ENCODE data around the gene GALNS.

GALNS gene

GRCh38 chr16:88769617-88770460 lies 86.9 kb downstream of the GALNS start:
- peak overlapping the region; percentile 37 for H3K9ac ChIP-seq (ENCODE audit: low read depth, low read length)
- H3K4me3 ChIP-seq (ENCODE audit: low read depth, low read length) = peak overlapping the region; percentile 16
- H3K9me3 ChIP-seq (ENCODE audit: control insufficient read depth, insufficient read depth, low read length) = no peaks in the 10 kb centered on the region
- H3K36me3 ChIP-seq (ENCODE audit: control insufficient read depth, insufficient read depth, low read length) = peaks cover 3% of the 10 kb centered on the region
- H3K4me1 ChIP-seq (ENCODE audit: control insufficient read depth, insufficient read depth, low read length) = peaks cover 3% of the 10 kb centered on the region
- no peaks in the 10 kb centered on the region for H3K27me3 ChIP-seq (ENCODE audit: control insufficient read depth, insufficient read depth, low read length)

- Histone ChIP-seq H3K9ac (ENCODE audit: low read depth, low read length) (no peak overlapping the region), H3K36me3 (ENCODE audit: control insufficient read depth, insufficient read depth, low read length) (peaks cover 3% of the 10 kb centered on the region), H3K27me3 (ENCODE audit: control insufficient read depth, insufficient read depth, low read length) (no peaks in the 10 kb centered on the region), H3K4me1 (ENCODE audit: control insufficient read depth, insufficient read depth, low read length) (peaks cover 6% of the 10 kb centered on the region), H3K4me3 (ENCODE audit: low read depth, low read length) (no peak overlapping the region), H3K9me3 (ENCODE audit: control insufficient read depth, insufficient read depth, low read length) (no peaks in the 10 kb centered on the region)
Measured at GRCh38 chr16:88768071-88768783, 88.5 kb downstream of the GALNS start.

- Histone ChIP-seq H3K27me3 (ENCODE audit: control insufficient read depth, insufficient read depth, low read length) (no peaks in the 10 kb centered on the region), H3K36me3 (ENCODE audit: control insufficient read depth, insufficient read depth, low read length) (peaks cover 3% of the 10 kb centered on the region)
Measured at GRCh38 chr16:88767546-88768070, 89.1 kb downstream of the GALNS start.

GRCh38 chr16:88766975-88767374 lies 89.8 kb downstream of the GALNS start:
- peaks cover 6% of the 10 kb centered on the region for H3K4me1 ChIP-seq (ENCODE audit: control insufficient read depth, insufficient read depth, low read length)
- no peaks in the 10 kb centered on the region for H3K27me3 ChIP-seq (ENCODE audit: control insufficient read depth, insufficient read depth, low read length)
- no peak overlapping the region for H3K9ac ChIP-seq (ENCODE audit: low read depth, low read length)
- no peaks in the 10 kb centered on the region for H3K9me3 ChIP-seq (ENCODE audit: control insufficient read depth, insufficient read depth, low read length)
- peaks cover 3% of the 10 kb centered on the region for H3K36me3 ChIP-seq (ENCODE audit: control insufficient read depth, insufficient read depth, low read length)
- no peak overlapping the region for H3K4me3 ChIP-seq (ENCODE audit: low read depth, low read length)

More at GRCh38 chr16:88767546-88768070, 89.1 kb downstream of the GALNS start:
- Histone ChIP-seq H3K9me3 (ENCODE audit: control insufficient read depth, insufficient read depth, low read length) (no peaks in the 10 kb centered on the region), H3K4me1 (ENCODE audit: control insufficient read depth, insufficient read depth, low read length) (peaks cover 6% of the 10 kb centered on the region), H3K9ac (ENCODE audit: low read depth, low read length) (no peak overlapping the region), H3K4me3 (ENCODE audit: low read depth, low read length) (no peak overlapping the region)

GRCh38 chr16:88764913-88765349 lies 91.8 kb downstream of the GALNS start:
- H3K4me3 ChIP-seq (ENCODE audit: low read depth, low read length) = no peak overlapping the region
- no peak overlapping the region for H3K9ac ChIP-seq (ENCODE audit: low read depth, low read length)
- H3K36me3 ChIP-seq (ENCODE audit: control insufficient read depth, insufficient read depth, low read length) = peaks cover 3% of the 10 kb centered on the region
- no peaks in the 10 kb centered on the region for H3K9me3 ChIP-seq (ENCODE audit: control insufficient read depth, insufficient read depth, low read length)
- peaks cover 6% of the 10 kb centered on the region for H3K4me1 ChIP-seq (ENCODE audit: control insufficient read depth, insufficient read depth, low read length)
- H3K27me3 ChIP-seq (ENCODE audit: control insufficient read depth, insufficient read depth, low read length) = no peaks in the 10 kb centered on the region

- peaks cover 3% of the 10 kb centered on the region for H3K36me3 ChIP-seq (ENCODE audit: control insufficient read depth, insufficient read depth, low read length)
- no peak overlapping the region for H3K4me3 ChIP-seq (ENCODE audit: low read depth, low read length)
- no peak overlapping the region for H3K9ac ChIP-seq (ENCODE audit: low read depth, low read length)
- H3K27me3 ChIP-seq (ENCODE audit: control insufficient read depth, insufficient read depth, low read length) = no peaks in the 10 kb centered on the region
- H3K4me1 ChIP-seq (ENCODE audit: control insufficient read depth, insufficient read depth, low read length) = peaks cover 3% of the 10 kb centered on the region
- H3K9me3 ChIP-seq (ENCODE audit: control insufficient read depth, insufficient read depth, low read length) = no peaks in the 10 kb centered on the region
Measured at GRCh38 chr16:88764080-88764479, 92.7 kb downstream of the GALNS start.
